ENCODE data around the gene ANP32A. TPM values are rescaled to one million over a fixed set of nuclear protein-coding genes. Genes with fewer than 3 reads are reported as not detected.

The ANP32A gene
- total RNA-seq, 1 experiment from 2014 or later = 232 TPM

DNA sequence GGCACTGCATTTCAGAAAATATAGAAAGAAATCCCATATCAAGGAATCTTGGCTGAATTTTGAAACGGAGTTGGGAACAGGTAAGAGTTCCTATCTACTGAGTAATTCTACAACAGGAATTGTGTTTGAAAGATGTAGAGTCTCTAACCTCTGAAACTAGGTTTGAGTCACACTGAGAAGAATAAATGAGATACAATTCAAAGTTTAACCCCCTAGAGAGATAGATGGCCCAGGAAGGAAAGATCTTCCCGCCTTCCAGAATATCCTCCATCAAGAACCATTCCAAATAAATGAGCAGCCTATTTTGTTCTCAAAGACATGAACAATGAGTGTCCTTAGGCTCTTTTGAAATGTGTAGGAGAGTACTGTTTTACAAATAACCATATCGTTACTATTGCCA, 2.9 kb upstream of the ANP32A start (continued):
- TF ChIP-seq OVOL2 (CRISPR knock-in tag; IDR thresholded peaks at IDR 0.05; ENCODE audit: borderline replicate concordance) = no peak

DNA sequence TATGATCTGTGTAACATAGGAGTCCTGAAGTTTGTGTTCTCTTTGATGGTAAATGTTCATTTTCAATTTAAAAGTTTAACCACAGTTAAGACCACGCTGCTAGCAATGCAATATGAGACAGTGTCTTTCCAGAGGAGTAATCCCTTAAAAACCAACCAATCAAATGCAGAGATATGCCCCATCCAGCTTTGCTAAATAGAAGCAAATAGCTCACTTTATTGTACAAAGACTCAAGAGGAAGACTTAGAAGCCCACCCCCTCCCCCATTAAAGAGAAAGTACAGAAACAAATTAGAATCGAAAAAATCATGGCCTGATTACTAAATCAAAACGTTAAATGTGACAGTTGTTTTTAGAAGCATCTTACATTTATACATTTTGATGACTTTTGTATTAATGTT, 2.1 kb upstream of the ANP32A start:
- Mint-ChIP-seq H3K27ac (no peak overlapping the region), H3K4me3 (peak overlapping the region; percentile 4; the same call in 1 of the 2 replicates), H3K4me1 (peaks cover 21% of the 10 kb centered on the region), H3K9me3 (no peaks in the 10 kb centered on the region), H3K36me3 (peaks cover 3% of the 10 kb centered on the region), H3K27me3 (ENCODE audit: low read depth) (peaks cover 63% of the 10 kb centered on the region)
- DNase-seq (ENCODE audit: low spot score) (no peak), ATAC-seq (no peak)
- ChIA-PET POLR2A (no interaction called here), CTCF (no interaction called here)
- TF ChIP-seq AR (CRISPR knock-in tag; IDR thresholded peaks at IDR 0.05) (no peak), ATF6 (CRISPR knock-in tag; IDR thresholded peaks at IDR 0.05) (no peak), ETV6 (CRISPR knock-in tag; IDR thresholded peaks at IDR 0.05) (no peak), ZNF121 (CRISPR knock-in tag; IDR thresholded peaks at IDR 0.05) (no peak), CREM (CRISPR knock-in tag; IDR thresholded peaks at IDR 0.05) (no peak), ZNF416 (CRISPR knock-in tag; IDR thresholded peaks at IDR 0.05) (no peak)
- TF ChIP-seq, protein P1, sequence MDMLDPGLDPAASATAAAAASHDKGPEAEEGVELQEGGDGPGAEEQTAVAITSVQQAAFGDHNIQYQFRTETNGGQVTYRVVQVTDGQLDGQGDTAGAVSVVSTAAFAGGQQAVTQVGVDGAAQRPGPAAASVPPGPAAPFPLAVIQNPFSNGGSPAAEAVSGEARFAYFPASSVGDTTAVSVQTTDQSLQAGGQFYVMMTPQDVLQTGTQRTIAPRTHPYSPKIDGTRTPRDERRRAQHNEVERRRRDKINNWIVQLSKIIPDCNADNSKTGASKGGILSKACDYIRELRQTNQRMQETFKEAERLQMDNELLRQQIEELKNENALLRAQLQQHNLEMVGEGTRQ (CRISPR knock-in tag; IDR thresholded peaks at IDR 0.05) = no peak

DNA sequence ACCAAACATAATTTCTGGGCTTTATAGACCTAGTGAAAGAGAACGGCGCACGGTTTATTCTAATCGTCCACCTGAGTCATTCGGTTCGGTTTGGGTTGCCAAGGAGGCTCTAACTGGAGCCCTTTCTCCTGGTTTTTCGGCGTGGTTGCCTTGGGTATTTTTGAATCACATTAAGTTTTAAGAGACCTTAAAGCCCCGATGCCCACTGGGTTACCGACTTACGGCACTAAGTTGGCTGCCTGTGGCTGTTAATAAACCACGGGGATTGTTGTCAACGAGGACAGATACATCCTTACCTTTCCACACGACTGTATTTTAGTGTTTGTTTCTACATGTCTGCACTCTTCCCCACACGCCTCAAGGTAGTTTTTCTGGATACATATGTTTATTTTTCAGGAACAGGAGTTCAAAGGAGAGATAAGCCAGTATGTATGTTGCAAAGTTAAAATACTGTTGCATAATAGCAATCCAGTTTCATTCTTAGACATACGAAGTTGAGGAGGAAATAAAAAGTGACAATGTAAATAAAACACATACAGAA, 1.2 kb upstream of the ANP32A start:
- ChIA-PET POLR2A (no interaction called here), CTCF (no interaction called here)
- Mint-ChIP-seq H3K27ac (no peak overlapping the region), H3K9me3 (no peaks in the 10 kb centered on the region), H3K4me1 (peaks cover 26% of the 10 kb centered on the region), H3K27me3 (ENCODE audit: low read depth) (peaks cover 54% of the 10 kb centered on the region), H3K36me3 (peaks cover 3% of the 10 kb centered on the region), H3K4me3 (peak overlapping the region; percentile 99)
- ATAC-seq = no peak
- no peak for DNase-seq (ENCODE audit: low spot score)
- no peak for TF ChIP-seq NFATC4 (CRISPR knock-in tag; IDR thresholded peaks at IDR 0.05)
- TF ChIP-seq OVOL2 (CRISPR knock-in tag; IDR thresholded peaks at IDR 0.05; ENCODE audit: borderline replicate concordance) = no peak
- peak; percentile 94 for TF ChIP-seq GABPB1 (CRISPR knock-in tag; IDR thresholded peaks at IDR 0.05)
- TF ChIP-seq, protein P2, sequence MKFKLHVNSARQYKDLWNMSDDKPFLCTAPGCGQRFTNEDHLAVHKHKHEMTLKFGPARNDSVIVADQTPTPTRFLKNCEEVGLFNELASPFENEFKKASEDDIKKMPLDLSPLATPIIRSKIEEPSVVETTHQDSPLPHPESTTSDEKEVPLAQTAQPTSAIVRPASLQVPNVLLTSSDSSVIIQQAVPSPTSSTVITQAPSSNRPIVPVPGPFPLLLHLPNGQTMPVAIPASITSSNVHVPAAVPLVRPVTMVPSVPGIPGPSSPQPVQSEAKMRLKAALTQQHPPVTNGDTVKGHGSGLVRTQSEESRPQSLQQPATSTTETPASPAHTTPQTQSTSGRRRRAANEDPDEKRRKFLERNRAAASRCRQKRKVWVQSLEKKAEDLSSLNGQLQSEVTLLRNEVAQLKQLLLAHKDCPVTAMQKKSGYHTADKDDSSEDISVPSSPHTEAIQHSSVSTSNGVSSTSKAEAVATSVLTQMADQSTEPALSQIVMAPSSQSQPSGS (CRISPR knock-in tag; IDR thresholded peaks at IDR 0.05; ENCODE audit: borderline replicate concordance, low read depth) = no peak

DNA sequence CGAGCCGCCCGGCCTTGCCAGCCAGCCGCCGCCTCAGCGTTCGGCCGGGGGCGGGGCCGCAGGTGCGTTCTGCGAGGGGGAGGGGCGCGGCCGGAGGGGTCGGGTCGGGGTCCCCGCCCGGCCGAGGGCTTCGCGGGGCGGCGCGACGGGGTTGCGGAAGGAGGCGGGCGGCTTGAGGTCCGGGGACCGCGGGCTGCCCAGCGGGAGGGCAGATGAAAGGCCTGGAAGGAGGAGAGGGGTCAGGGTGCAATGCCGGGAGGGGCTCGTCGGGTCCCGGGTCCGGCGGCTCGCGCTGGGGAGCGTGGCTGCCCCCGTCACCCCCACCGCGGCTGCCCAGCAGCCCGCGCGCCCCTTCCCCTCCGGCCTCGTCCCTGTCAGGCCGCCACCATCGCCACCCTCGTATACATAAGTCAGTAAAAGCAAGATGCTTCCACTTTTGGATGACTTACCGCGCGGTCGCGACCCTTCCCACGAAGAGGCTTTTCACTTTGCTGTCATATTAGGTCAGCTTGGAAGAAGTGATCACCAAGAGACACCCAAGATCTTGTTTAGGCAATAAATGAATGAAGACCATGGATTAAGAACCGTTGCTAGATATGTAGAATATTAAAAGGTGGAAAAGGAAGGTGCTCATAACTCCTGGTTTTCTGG, 620 bp upstream of the ANP32A start:
- ChIA-PET CTCF (interaction anchor here (1.2 to 3.3 kb wide), 3 partner anchors 26 to 210 kb away, joined by 3 to 13 read pairs (median 3); no protein-coding TSS in a partner anchor), POLR2A (interaction anchor here (4.6 kb wide), 1 partner anchor 26 kb away, joined by 41 read pairs; no protein-coding TSS in a partner anchor)
- no peak for DNase-seq (ENCODE audit: low spot score)
- Mint-ChIP-seq H3K4me1 (peaks cover 32% of the 10 kb centered on the region), H3K36me3 (peaks cover 4% of the 10 kb centered on the region), H3K4me3 (peak overlapping the region; percentile 99), H3K27ac (no peak overlapping the region; the same call in 1 of the 2 replicates), H3K27me3 (ENCODE audit: low read depth) (peaks cover 48% of the 10 kb centered on the region), H3K9me3 (no peaks in the 10 kb centered on the region)
- ATAC-seq = no peak
- TF ChIP-seq SP1 (CRISPR knock-in tag; conservative IDR thresholded peaks at IDR 0.05) = peak; percentile 15; the same call in 1 of the 2 replicates
- peak; percentile 80 for TF ChIP-seq ZNF423 (CRISPR knock-in tag; IDR thresholded peaks at IDR 0.05)
- TF ChIP-seq NFATC4 (CRISPR knock-in tag; IDR thresholded peaks at IDR 0.05) = no peak
